IPS-NIHi11 (cell line): ENCODE results near the gene KCNE4.
"Not testable (repeated sequence)": the region's sequence is repeated elsewhere in the genome, so short reads cannot be mapped to it uniquely, and the experiment has no call there.

Source experiments
- DNase-seq: peaks from one replicate; pipeline ENCODE4 v3.0.0; 2012; ENCODE audit warnings: mixed read lengths, low spot score

KCNE4 gene

DNA sequence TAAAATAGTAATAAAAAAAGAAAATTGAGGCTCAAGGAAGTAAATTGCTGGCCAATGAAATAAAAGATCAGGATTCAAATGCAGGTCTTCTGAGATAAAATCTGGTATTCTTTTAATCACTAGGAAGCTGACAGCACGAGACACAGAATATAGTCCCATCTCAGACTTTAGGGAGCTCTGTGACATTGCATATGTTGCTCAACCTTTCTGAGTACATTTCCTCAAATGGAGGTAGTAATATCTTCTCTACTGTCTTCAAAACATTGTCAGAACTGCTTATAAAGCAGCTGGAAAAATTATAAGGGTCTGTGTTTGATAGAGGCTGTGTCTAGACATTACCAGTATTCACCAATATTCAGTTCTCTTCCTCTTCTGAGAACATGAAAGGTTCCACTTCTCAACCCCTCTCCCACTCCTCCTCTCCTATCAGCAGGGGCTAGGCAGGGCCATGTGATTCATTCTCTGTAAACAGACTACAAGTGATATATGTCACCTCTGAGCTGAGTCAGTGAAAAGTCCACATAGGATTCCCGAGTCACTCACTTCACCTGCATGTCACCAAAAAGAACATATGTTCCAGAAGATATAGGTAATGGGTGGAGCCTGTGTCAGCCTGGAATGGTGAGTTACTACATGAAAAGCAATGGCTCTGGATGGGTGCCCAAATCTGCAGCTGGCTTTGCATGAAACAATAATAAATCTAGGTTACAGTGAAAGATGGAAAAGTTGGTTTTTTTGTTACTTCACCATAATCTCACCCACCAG is 7.1 kb downstream of the KCNE4 start:
- DNase-seq: no peak

DNA sequence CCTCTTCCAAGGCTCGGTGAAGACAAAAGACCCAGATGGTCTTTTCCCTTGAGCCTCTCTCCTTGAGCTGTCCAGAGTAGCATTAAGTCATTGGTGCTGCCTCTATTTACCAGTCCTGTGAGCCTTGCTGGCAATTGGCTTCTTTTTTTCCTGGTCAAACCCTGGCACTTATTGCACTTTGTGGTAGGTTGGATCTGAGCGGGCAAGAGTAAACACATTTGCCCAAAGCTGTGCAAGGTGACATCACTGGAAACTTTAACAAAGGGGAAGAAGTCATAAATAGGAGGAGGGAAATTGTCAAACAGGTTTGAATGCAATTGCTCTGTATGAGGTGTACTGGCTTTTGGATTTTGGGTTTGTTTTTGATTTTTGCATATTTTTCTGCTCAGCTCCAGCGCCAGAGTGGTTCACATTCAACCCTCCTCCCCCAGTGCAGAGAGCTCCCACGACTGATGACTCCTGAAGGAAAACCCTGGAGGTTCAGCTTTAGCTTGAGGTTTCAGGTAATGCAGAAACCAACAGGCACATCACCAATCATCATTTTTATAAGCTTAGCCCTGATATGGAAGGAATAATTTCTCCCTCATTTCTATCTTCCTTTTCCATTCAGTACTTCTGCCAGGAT is 8.3 kb downstream of the KCNE4 start:
- no peak for DNase-seq

DNA sequence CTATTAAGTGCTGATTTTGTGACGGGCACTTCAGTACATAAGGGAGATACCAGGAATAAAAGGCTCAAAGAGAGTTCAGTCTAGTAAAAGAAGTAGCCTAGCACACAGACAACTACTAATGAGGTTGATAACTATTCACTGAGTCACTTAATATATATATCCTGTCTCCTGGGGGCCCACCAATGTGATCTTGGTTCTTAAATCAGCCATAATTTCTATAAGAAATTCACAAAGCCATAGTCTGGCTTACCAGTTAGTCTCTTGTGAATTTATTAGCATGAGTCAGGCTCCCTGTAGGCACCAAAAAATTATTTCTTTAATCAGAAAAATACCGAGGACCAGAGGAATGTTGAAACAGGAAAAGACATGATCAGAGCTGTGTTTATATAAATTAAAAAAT is 10.4 kb downstream of the KCNE4 start:
- no peak for DNase-seq

DNA sequence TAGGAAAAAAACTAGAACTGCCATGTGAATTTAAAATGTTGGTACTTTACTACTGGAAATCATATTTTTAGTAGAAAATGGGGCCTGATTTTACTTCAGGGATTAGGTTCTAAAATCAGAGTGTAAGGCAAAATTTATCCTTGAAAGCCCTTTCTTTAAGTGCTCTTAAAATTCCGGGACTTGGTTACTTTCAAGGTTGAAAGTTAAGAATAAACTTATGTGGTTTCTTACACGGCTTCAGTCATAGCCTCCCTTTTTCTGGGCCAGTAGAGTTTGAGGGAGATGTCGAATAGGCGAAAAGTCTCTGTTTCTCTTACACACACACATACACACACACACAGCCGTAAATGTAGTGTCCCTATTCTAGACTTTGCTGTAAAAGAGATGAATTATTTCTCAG is 13.1 kb downstream of the KCNE4 start:
- DNase-seq: no peak

DNA sequence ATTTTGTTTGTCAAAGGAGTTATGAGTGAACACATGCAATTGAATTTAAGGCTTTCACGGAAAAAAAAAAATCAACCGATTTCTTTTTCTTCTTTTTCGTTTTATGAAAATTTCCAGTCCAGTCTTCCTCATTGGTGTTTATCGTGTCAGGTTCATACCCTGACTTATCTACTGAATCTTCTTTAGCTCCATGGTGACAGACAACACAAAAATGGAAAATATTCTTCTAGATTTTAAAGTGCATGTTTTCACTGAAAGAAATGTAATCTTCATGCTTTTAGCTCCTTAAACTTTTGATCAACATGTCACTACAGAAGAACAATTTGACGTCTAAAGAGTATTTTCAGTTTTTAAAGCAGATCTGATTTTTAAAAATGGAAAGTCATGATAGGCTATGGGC is 14.7 kb downstream of the KCNE4 start:
- no peak for DNase-seq

DNA sequence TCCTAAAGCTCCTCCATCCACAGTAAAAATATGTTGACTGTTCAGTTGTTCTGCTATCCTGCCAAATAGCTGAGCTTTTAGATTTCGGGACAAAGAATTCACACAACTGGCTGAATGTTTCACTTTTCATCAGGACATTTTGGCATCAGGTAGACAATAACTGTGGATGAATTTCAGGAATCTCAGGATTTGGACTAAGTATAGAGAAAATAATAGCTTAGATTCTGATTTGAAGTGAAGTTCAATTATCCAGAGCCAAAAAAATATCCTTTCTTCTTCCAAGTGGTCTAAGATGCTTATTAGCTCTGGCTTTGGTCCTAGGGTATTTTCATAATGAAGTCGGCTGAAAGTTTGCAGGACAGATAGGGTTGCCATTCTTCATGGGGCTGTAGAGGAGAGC is 16.1 kb downstream of the KCNE4 start:
- no peak for DNase-seq

DNA sequence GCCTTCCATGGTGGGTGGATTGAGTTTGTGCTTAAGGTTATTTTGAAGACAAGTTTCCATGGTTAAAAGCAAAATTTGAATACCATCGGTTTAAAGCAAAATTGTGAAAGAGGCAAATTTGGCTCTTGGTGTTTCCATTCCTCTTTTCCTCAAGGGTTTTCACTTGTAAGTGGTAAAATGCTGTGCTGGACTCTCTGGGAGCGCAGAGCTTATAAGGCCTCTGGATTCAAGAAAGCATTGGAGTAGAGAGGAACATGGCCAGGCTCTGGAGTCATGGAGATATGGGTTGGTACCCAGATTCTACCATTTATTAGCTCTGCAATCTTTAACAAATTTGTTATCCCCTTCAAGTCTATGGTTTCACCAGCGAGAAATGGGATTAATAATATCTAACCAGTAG is 17.5 kb downstream of the KCNE4 start:
- DNase-seq: no peak

DNA sequence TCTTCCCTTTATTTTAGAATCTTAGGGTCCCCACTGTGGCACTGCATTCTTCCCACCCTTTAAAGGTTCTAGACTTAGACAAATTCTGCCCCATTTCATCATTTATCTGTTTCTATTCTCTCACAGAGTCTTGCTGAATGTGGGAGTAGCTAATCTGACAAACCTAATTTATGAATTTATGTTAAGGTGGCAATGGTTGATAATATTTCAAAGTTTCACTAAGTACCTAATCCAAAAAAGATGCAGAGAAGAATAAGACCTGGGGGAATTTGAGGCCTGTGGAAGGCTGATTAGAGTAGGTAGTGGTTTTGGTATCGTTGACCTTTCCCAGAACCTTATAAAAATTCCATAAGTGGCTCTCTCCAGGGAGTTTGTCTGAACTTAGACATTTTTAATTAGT is 18.0 kb downstream of the KCNE4 start:
- no peak for DNase-seq

DNA sequence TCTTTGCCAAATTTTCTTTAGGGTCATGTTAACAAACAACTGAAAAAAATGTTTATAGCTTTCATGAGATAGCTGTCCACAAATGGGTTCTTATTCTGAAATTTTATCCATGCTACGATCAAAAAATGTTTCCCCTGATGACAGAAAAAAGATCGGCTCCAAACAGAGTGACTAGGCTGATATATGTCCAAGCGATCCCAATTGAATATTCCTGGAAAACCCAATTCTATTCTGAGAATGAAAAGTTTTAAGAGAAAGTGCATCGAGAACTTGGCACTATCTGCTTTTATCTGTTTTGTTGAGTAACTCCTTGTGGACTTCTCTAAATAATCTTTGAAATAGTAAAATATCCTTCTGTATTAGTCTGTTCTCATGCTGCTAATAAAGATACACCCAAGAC is 19.1 kb downstream of the KCNE4 start:
- no peak for DNase-seq

DNA sequence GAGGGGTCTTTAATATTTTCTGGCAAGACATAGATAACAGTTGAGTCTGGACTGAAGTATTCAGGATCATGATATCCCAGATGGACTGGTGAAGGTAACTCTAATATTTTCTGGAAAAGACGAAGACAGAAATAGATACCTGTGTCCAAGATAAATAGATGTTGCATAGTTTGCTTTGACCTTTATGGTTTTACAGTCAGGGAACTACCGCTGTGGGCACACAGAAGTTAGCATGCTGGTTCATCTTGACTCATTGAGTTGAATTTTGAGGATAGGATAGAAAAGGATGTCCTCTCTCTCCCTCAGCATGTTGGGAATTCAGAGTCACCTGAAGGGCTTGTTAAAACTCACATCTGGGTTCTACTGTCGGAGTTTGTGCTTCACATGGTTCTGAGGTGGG is 20.8 kb downstream of the KCNE4 start:
- no peak for DNase-seq

DNA sequence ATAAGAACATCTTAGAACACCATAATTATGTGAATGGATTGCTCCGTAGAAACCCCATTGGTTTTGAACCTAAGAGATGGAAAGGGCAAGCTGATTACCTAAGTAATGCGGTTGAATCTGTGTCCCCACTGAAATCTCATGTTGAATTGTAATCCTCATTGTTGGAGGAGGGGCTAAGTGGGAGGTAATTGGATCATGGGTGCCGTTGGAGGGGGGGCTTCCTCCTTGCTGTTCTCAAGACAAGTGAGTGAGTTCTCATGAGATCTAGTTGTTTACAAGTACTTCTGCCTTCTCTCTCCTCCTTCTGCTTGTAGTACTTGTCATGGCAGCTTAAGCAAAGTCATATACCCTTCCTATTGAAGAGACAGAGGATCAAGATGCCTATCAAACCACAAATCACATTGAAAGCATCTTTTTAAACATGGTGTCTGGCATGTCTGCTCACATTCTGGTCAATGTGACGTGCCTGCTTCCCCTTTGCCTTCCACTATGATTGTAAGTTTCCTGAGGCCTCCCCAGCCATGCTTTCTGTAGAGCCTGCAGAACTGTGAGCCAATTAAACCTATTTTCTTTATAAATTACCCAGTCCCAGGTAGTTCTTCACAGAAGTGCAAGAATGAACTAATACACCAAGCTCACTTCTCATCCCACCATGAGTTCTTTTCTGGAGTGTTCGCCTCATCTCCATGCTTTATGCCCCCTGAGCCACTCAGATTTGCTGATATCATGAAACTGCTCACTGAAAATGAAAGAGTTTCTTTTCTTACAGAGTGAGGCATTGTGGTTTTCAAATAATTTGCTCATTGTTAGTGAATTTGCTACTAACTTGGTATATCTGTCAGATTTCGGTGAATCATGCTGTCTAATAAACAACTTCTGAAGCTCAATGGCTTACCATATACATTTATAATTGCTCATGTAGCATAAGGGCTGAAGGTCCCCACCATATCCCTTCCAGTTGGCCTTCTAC is 23.6 kb downstream of the KCNE4 start:
- DNase-seq: no peak

DNA sequence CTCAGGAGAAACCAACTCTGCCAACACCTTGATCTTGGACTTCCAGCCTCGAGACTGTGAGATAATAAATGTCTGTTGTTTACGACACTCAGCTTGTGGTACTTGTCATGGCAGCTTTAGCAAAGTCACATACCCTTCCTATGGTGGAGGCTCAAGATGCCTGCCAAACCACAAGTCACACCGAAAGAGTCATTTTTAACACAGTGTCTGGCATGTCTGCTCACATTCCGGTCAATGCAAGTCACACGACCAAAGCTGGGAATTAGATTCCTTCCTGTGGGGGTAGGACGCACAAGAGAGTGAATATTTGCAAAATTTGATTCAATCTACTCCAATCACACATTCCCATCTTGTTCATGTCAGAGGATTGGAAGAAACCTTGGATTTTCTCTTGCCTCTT is 24.6 kb downstream of the KCNE4 start:
- no peak for DNase-seq

DNA sequence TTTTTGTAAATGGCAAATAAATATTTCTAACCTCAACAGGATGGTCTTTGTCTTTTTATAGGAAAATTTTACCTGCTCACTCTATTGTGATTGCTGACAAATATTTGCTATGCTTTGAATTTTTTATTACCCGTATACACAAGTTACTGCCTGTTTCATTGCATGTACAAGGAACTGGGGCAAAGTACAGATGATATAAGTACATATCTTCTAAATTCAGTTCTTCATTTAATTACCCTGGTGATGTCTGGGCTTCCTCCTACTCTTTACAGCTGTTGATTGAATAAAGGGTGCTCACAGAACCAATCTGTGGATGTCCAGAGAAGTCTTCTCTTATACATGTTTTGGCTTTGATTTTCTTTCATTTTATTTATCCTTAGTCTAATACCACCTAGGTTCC is 26.5 kb downstream of the KCNE4 start:
- no peak for DNase-seq

DNA sequence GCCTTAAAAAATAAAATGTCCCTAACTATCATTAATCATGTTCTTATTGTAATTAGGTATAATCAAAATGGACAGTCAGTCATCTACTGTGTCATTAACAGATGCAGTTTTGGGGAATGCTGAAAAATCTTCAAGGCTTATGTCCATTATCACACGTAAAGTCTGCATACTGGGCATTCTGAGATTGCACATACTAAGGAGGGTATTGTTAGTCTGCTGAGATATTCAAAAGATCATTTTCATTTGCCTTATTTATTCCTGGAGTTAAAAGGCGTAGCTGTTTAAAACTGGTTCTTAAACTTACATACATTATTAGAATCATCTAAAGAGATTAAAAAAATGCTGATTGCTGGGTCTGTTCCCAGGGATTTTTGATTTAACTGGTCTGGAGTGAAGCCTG is 27.4 kb downstream of the KCNE4 start:
- DNase-seq: no peak

DNA sequence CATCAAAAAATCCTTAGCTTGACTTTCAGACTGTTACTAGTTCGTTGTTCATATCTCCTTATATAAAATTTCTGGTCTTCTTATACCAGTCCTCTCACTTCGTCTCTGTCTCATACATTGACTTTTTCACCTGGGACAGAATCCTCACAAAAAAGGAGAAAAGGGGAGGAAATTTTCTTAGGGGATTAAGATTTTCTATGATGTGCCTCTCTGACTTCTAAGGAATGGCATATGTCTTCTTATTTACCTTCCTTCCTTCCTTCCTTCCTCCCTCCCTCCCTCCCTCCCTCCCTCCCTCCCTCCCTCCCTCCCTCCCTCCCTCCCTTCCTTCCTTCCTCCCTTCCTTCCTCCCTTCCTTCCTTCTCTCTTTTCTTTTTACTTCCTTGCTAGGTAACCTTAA is 27.9 kb downstream of the KCNE4 start:
- no peak for DNase-seq

DNA sequence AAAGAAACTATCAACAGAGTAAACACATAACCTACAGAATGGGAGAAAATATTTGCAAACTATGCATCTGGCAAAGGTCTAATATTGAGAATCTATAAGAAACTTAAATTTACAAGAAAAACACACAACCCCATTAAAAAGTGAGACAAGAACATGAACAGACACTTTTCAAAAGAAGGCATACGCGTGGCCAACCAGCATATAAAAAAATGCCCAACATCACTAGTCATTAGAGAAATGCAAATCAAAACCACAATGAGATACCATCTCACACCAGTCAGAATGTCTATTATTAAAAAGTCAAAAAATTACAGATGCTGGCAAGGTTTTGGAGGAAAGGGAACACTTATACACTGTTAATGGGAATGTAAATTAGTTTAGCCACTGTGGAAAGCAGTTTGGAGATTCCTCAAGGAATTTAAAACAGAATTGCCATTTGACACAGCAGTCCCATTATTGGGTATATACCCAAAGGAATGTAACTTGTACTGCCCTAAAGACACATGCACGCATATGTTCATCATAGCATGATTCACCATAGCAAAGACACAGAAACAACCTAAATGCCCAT is 28.9 kb downstream of the KCNE4 start:
- DNase-seq: not testable (repeated sequence)

DNA sequence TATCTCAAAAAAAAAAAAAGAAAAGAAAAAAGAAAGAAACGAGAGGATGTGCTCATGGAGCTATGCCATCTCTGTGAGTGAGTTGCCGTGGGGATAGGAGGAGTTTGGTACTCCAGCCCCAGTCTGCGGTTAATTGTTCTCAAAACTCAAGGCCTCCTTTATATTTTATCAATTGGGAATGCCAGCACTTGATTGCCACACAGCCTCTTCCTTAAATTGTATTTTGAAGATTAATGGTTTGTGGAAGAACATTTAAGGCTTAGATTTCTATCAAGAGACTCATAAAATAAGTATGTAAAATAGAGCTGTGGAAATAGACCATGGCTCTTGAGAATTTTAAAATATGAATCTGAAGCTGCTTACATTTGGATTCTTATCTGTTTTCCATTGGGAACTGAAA is 29.8 kb downstream of the KCNE4 start:
- DNase-seq: no peak

DNA sequence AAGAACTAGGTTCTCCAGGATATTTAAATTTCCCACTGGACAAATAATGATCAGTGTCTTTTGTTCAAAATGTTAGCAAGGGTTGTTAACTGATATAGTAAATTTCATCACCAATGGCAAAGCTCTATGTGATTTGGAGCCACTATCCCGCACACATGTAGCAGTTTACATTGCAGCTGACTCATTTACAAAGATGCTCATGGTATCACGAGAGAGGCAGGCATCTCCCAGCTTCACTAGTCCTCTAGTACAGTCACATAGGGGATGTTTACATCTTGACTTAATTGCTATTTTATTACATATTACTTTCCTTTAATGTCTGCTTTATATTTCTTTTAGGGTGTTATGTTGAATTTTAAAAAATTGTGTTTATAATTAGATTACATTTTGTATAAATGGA is 30.7 kb downstream of the KCNE4 start:
- DNase-seq: no peak

DNA sequence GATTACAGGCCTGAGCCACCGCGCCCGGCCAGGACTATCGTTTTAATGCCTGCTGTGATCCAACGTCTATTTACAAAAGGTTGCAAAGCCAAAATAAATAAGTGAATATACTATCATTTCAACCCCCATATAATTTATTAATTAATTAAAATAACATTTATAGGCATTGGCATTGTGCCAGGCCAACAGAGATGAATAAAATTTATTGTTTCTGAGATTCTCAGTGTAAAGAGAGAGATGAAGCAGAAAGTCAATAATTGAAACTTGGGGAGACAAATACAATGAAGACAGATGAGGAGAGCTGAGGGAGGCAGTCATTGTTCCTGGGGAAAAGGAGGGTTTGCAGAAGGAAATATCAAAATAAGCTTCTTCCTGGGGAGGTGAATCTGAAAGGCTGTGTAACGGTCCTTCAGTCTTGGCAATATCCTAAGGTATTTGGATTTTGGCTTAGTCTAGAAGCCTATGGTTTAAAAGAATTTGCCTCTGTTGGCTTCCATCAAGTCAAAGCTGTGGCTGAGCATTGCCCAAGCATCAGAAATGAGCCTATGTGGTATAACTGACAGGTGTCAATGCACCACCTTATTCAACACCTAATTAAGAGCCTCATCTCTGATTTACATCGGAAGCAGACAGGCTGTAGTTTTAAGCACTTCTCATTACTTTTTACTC is 31.5 kb downstream of the KCNE4 start:
- no peak for DNase-seq

DNA sequence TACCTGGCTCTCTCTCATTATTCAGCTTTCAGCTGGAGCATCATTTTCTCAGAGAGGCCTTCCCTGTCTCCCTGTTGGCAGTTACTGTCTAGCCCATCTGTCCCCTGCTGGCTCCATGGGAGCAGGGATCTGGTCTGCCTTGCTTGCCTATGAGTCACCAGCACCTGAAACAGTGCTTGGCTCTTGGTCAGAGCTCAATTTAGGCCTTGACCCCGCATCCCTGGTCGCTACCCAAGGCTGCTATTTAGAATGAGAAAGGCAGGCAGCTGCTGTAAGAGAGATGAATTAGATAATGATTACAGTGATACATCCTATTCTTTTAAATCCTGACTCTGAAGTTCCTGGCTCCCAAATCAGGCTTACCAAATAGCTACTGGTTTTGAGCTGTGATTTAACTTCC is 32.9 kb downstream of the KCNE4 start:
- no peak for DNase-seq

DNA sequence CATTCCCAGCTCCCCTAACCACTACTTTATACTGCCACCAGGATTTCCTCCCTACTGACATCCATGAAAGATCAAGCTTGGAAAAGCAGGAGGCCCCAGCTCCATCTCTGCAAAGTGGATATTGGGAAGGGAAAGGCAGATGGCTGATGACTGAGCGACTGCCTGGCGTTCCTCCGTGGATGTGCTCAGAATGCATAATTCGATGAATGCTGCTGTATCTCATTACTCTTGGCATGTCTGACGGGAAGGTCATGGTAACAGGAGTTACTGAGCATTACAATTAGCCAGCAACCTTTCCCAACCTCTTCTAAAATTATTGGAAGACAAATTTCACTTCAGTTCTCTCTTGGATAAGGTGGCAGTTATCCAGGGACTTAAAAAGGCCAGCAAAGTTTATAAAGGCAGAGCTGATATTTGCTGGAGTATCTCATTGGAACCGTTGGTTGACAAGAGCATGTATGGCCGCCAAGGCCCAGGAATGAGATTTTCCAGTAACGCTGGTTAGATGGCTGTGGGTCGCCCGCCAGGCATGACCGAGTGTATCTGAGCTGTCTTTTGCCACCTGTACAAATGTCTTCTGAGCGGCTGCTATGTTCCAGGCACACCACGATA is 34.5 kb downstream of the KCNE4 start:
- no peak for DNase-seq

DNA sequence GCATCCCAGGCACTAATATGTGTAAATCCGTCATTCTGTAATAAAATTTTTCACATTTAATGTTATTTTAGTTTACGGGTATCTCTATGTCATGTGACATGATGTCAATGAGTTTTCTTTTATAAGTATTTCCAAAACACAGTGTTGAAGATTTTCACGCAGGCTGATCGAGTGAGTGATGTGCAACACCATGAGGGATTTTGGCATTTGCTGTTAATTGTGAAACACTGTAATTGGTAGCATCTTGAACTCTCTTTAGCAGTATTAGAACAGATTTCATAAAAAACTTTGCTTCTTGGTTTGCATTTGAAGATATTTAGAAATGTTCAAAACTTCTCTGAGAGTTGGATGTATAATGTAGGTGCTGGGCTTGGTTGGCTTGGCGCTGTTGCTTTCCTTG is 35.5 kb downstream of the KCNE4 start:
- DNase-seq: no peak
